NCI-H1048 (cell line): Measurements from ENCODE around the gene ZCCHC3.

ENCODE experiments used
- DNase-seq: peaks from one replicate; lab custom pipeline; 2025; lab: John Stamatoyannopoulos, UW

Gene ZCCHC3

GRCh38 chr20:284172-284571 lies 13.2 kb upstream of the ZCCHC3 start:
- DNase-seq = no peak

GRCh38 chr20:286508-286907 lies 10.9 kb upstream of the ZCCHC3 start:
- no peak for DNase-seq

- no peak for DNase-seq
Observed at GRCh38 chr20:288956-289692, 8.2 kb upstream of the ZCCHC3 start.

DNA sequence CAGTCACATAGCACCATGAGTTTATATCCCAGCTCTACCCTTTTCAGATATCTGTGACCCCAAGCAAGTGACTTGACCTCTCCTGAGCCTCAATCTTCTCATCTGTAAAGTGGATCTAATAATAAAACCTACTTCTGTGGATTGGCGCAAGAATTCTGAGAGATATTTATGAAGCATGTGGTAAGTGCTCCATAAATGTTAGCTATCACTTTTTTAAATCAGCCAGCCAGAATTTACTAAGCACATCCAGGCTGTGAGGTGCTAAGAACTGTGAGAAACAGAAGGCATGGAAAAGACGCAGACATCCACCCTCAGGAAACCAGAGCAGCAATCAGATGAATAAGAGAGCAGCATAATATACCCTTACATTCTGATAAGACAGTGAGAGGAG lies 7.7 kb upstream of the ZCCHC3 start:
- DNase-seq = no peak

- peak; percentile 37 for DNase-seq
Observed at GRCh38 chr20:290084-290831, 7.1 kb upstream of the ZCCHC3 start, which contains the start of gene C20orf96. Gene C20orf96, minus strand, starts transcription at chr20:290750. Its CDS starts 140 bp downstream, at chr20:290610.

DNA sequence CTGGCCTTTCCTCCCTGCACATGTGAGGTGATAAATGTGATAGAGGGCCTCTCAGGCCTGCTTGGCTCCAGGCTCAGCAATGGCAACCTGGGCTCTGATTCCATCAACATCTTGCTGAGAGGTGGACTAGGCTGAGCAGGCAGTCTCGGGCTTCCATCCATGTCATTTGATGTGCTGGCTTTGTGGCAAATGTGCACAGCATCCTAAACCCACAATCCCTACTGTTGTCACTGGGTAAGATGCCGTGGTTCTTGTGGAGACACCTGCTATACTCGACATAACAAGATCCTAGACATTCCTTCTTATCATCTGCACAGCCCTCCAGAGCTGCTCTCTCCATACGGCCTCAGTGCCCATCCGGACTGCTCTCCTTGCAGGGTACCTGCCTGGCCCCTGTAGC lies 2.8 kb upstream of the ZCCHC3 start:
- no peak for DNase-seq

DNA sequence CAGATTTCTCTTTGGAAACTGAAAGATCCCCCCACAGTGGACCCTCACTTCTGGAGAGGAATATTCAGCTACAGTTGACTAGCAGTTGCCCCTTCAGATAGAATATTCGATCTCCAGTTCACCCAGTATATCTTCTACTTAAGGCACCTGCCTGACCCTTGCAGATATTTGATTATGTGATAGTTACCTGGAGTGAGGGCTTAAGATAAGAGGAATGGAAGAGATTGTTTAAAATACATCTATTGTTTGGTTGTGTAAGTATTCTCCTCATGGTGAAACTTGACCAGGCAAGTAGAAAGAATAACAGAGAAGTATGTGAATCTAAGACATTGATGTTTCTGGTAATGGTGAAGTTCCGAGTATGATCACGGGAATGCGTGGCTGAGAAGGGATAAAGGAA lies 1.6 kb upstream of the ZCCHC3 start:
- DNase-seq = no peak

GRCh38 chr20:297925-298775 lies 780 bp downstream of the ZCCHC3 start:
- DNase-seq = no peak

GRCh38 chr20:298776-299391 lies 1.5 kb downstream of the ZCCHC3 start:
- no peak for DNase-seq

GRCh38 chr20:300345-300990 lies 3.1 kb downstream of the ZCCHC3 start:
- no peak for DNase-seq

- no peak for DNase-seq
Observed at GRCh38 chr20:301886-302848, 4.8 kb downstream of the ZCCHC3 start.

- no peak for DNase-seq
Observed at GRCh38 chr20:305745-306144, 8.4 kb downstream of the ZCCHC3 start.

DNA sequence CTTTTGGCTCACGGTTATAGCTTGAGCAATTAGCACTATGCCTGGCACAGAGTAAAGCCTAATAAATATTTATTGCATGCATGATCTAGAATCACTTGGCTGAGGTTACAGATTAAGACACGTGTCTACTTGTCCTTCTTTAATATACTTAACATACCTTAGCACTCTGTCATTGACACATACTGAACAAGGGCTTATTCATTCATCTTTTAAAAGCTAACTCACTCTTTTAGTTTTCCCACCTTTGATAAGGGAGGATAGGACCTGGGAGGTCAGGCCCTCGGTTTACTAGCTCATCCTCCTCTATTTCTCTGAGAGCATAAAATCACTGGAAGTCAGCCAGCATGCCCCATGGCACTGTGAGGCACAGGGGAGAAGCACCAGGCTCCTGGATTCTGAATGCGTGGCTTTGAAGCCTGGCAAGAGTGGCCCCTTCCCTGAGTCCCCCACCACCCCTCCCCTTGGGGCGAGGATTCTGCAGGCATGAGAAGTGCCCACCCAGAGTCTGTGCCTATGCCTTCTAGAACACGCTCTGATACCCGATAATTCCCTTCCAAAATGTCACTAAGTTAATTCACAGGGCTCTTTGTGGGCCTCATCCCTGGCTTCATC lies 11.2 kb downstream of the ZCCHC3 start:
- no peak for DNase-seq

DNA sequence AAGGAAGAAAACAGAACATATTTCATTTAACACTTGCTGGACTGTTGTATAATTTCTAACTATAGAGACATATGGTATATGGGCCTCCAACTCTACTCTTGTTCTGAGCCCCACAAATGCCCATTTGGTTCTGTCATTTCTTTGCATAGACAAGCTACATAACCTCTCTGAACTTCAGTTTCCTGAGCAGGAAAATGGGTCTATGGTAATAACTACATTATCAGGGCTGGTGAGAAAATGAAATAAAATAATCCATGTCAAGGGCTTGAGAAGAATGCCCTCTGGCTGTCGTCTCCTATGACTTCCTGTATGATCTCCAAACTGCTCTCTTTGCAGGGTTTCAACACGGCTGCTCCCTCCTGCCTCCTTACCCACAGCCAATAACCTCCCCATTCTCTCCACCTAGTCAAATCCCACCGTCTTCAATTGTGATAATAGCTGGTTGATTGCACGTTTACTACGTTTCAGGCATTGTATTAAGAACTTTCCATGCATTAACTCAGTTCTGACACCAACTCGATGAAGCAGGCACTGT lies 12.0 kb downstream of the ZCCHC3 start:
- DNase-seq = no peak

DNA sequence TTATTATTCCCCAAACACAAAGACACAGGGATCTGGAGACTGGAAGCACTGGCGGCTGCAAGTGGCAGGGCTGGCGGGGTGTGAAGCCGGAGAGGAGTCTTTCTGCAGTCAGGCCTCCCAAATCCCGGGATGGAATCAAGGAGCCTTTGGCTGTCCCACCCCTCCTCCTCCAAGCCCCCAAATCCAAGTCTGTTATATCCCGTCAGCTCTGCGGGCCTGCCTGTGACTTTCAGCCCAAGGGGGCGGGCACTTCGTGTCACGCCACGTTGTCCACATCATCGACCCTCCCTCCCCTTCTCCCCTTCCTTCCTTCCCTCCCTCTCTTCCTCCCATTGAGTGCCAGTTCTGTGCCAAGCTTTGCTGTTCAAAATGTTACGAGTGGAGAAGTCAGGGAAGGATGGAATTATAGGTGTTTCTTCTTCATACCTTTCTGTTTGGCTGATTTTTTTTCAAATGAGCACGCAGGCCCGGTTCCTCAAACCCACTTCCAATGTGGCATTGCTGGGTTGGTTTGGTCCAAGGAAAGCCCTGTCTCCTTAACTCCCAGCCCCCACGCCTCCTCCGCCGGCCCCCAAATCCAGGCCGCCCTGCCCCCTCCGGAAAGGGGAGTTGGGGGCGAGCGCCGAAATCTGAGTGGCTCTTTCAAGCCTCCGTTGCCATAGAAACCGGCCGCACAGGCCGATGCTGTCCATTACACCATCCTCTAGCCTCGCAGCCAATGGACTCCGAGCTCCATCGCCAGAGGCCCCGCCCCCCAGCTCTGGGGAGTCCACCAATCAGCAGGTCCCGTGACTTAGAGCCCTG lies 12.7 kb downstream of the ZCCHC3 start:
- peak; percentile 89 for DNase-seq

- DNase-seq = no peak
Observed at GRCh38 chr20:310645-311044, 13.3 kb downstream of the ZCCHC3 start.

GRCh38 chr20:311609-312008 lies 14.2 kb downstream of the ZCCHC3 start:
- no peak for DNase-seq

- DNase-seq = no peak
Observed at GRCh38 chr20:312067-312466, 14.7 kb downstream of the ZCCHC3 start.

DNA sequence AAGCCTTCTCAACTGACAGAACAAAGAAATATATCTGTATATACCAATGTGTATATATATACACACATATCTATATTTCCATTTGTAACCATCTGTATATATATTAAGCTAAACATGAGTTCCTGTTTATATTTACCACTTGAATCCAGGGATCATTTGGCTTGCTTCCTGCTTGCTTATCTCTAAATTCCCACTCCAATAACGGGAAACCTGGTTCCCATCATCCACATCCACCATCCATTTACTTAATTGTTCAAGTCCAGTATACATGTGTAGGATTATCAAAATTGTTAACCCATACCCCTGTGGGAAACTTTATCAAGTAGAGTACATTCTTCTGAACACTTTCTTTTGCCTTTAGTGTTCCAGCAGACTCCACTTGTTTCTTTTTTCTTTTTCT lies 15.5 kb downstream of the ZCCHC3 start:
- no peak for DNase-seq
